IMR-90 (cell line): ENCODE data around the gene ALAS2. TPM values are rescaled to one million over a fixed set of nuclear protein-coding genes. Genes with fewer than 3 reads are reported as not detected.

Experiments used
- ATAC-seq: fragments of 200-7000 bp; cut with Tn5 transposase; 2 replicates; pipeline ENCODE4 v1.9.1; 2020; ENCODE audit warnings: low read depth, mild to moderate bottlenecking, moderate library complexity
- BruUV-seq: library from RNA; stranded (reverse); fragments of 400-500 nt; replicated peaks from 2 replicates; lab custom pipeline; 2021; lab: Mats Ljungman, UMichigan
- CTCF ChIA-PET: fragments of 300-600 bp; formaldehyde crosslinking; extraction: SDS; loops from one replicate; lab custom pipeline; 2021; ENCODE audit warnings: antibody characterized with exemption; lab: Yijun Ruan, JAX
- POLR2A ChIA-PET: fragments of 300-600 bp; sonication (Branson Sonifier 250); formaldehyde crosslinking; loops from one replicate; lab custom pipeline; 2022; ENCODE audit warnings: antibody characterized with exemption; ENCODE audit not compliant: unreplicated experiment; lab: Charles Lee
- DNase-seq: peaks from one replicate; pipeline ENCODE4 v3.0.0; 2013
- H2AFZ ChIP-seq: replicated peaks from 2 replicates; pipeline ENCODE3; 2013; ENCODE audit warnings: low read length, mild to moderate bottlenecking; ENCODE audit not compliant: poor library complexity
- H2AK5ac ChIP-seq: 2 replicates; pipeline ENCODE4 v1.6.1; 2013; ENCODE audit warnings: low read depth, low read length, inconsistent platforms
- H2AK9ac ChIP-seq: replicated peaks from 2 replicates; pipeline ENCODE3; 2013; ENCODE audit warnings: mild to moderate bottlenecking, low read depth, low read length, moderate library complexity; ENCODE audit not compliant: poor library complexity
- H2BK120ac ChIP-seq: 2 replicates; pipeline ENCODE4 v1.6.1; 2013; ENCODE audit warnings: low read depth, low read length, inconsistent platforms
- H2BK15ac ChIP-seq: 3 replicates; pipeline ENCODE4 v1.6.1; 2013; ENCODE audit warnings: low read depth, low read length, inconsistent platforms
- H2BK20ac ChIP-seq: 2 replicates; pipeline ENCODE4 v1.6.1; 2013; ENCODE audit warnings: low read depth, mild to moderate bottlenecking, inconsistent platforms, low read length, moderate library complexity
- H2BK5ac ChIP-seq: 2 replicates; pipeline ENCODE4 v1.6.1; 2013; ENCODE audit warnings: mild to moderate bottlenecking, low read depth, low read length, inconsistent platforms; ENCODE audit not compliant: poor library complexity, severe bottlenecking
- H3K14ac ChIP-seq: replicated peaks from 2 replicates; pipeline ENCODE4 v1.6.1; 2013; ENCODE audit warnings: low read depth, low read length, inconsistent platforms
- H3K18ac ChIP-seq: 2 replicates; pipeline ENCODE4 v1.6.1; 2013; ENCODE audit warnings: low read depth, low read length, control low read depth
- H3K23ac ChIP-seq: 2 replicates; pipeline ENCODE4 v1.6.1; 2013; ENCODE audit warnings: low read depth, low read length, inconsistent platforms
- H3K27ac ChIP-seq: 2 replicates; pipeline ENCODE4 v1.5.1; 2013; ENCODE audit warnings: mild to moderate bottlenecking, control low read depth, low read length; ENCODE audit not compliant: insufficient read depth
- H3K27me3 ChIP-seq: 2 replicates; pipeline ENCODE4 v1.6.1; 2013; ENCODE audit warnings: low read length; ENCODE audit not compliant: control insufficient read depth, insufficient read depth
- H3K36me3 ChIP-seq: 2 replicates; pipeline ENCODE4 v1.6.1; 2013; ENCODE audit warnings: low read length, mixed read lengths; ENCODE audit not compliant: control insufficient read depth, insufficient read depth
- H3K4ac ChIP-seq: 2 replicates; pipeline ENCODE4 v1.6.1; 2013; ENCODE audit warnings: low read depth, low read length, inconsistent platforms
- H3K4me1 ChIP-seq: 2 replicates; pipeline ENCODE4 v1.6.1; 2013; ENCODE audit warnings: low read length, mixed read lengths; ENCODE audit not compliant: control insufficient read depth, insufficient read depth
- H3K4me2 ChIP-seq: 2 replicates; pipeline ENCODE4 v1.6.1; 2013; ENCODE audit warnings: low read depth, mild to moderate bottlenecking, control low read depth, low read length, moderate library complexity
- H3K4me3 ChIP-seq: 2 replicates; pipeline ENCODE4 v1.5.1; 2013; ENCODE audit warnings: low read depth, mild to moderate bottlenecking, control low read depth, low read length, moderate library complexity; ENCODE audit not compliant: insufficient read depth
- H3K56ac ChIP-seq: 2 replicates; pipeline ENCODE4 v1.6.1; 2013; ENCODE audit warnings: low read length, inconsistent platforms; ENCODE audit not compliant: insufficient read depth; ENCODE audit errors: extremely low read depth
- H3K79me1 ChIP-seq, 2 experiments: 2 replicates each; pipeline ENCODE4 v1.6.1; 2013; ENCODE audit warnings: low read length in 2 of 2, inconsistent platforms in 1 of 2, low read depth in 1 of 2
- H3K9ac ChIP-seq: 2 replicates; pipeline ENCODE4 v1.6.1; 2013; ENCODE audit warnings: low read depth, low read length, control low read depth
- H3K9me1 ChIP-seq: 2 replicates; pipeline ENCODE4 v1.6.1; 2013; ENCODE audit warnings: low read length, inconsistent platforms; ENCODE audit not compliant: insufficient read depth
- H3K9me3 ChIP-seq: 2 replicates; pipeline ENCODE4 v1.6.1; 2013; ENCODE audit warnings: low read length; ENCODE audit not compliant: control insufficient read depth, insufficient read depth
- H4K20me1 ChIP-seq: 2 replicates; pipeline ENCODE4 v1.6.1; 2013; ENCODE audit warnings: low read length, inconsistent platforms; ENCODE audit not compliant: insufficient read depth
- H4K5ac ChIP-seq: 2 replicates; pipeline ENCODE4 v1.6.1; 2013; ENCODE audit warnings: mild to moderate bottlenecking, low read depth, low read length, control low read depth
- H4K8ac ChIP-seq, 2 experiments: 2 replicates each; pipeline ENCODE4 v1.6.1; 2013; ENCODE audit warnings: low read depth in 2 of 2, low read length in 2 of 2, control low read depth in 1 of 2, inconsistent platforms in 1 of 2
- H4K91ac ChIP-seq: 2 replicates; pipeline ENCODE4 v1.6.1; 2013; ENCODE audit warnings: low read depth, low read length, inconsistent platforms; ENCODE audit not compliant: insufficient read depth
- BHLHE40 ChIP-seq: fragments of 150-350 bp; IDR thresholded peaks from 2 replicates; pipeline ENCODE4 v1.6.1; 2016; ENCODE audit warnings: mild to moderate bottlenecking, low read depth, low read length
- CEBPB ChIP-seq: IDR thresholded peaks from 2 replicates; pipeline ENCODE4 v1.6.1; 2012; ENCODE audit warnings: low read depth, low read length, improper control_type of control experiment
- CHD1 ChIP-seq: IDR thresholded peaks from 2 replicates; pipeline ENCODE4 v1.6.1; 2012; ENCODE audit warnings: low read depth, low read length, improper control_type of control experiment
- ELK1 ChIP-seq: fragments of 150-350 bp; IDR thresholded peaks from 2 replicates; pipeline ENCODE4 v1.6.1; 2016; ENCODE audit warnings: low read depth, mild to moderate bottlenecking, low read length, moderate library complexity, borderline replicate concordance
- FOS ChIP-seq: fragments of 150-350 bp; IDR thresholded peaks from 2 replicates; pipeline ENCODE4 v1.6.1; 2016; ENCODE audit warnings: low read depth, low read length
- MAZ ChIP-seq: IDR thresholded peaks from 2 replicates; pipeline ENCODE4 v1.6.1; 2012; ENCODE audit warnings: low read depth, mild to moderate bottlenecking, low read length, improper control_type of control experiment, moderate library complexity, borderline replicate concordance
- MXI1 ChIP-seq: IDR thresholded peaks from 2 replicates; pipeline ENCODE4 v1.6.1; 2012; ENCODE audit warnings: low read depth, mild to moderate bottlenecking, low read length, moderate library complexity, borderline replicate concordance
- NFE2L2 ChIP-seq: fragments of 150-350 bp; IDR thresholded peaks from 2 replicates; pipeline ENCODE4 v1.6.1; 2016; ENCODE audit warnings: low read depth, mild to moderate bottlenecking, low read length
- POLR2A ChIP-seq: IDR thresholded peaks from 2 replicates; pipeline ENCODE4 v1.6.1; 2012; ENCODE audit warnings: mild to moderate bottlenecking, low read depth, low read length
- RAD21 ChIP-seq: IDR thresholded peaks from 2 replicates; pipeline ENCODE4 v1.6.1; 2012; ENCODE audit warnings: low read length, improper control_type of control experiment
- RFX5 ChIP-seq: IDR thresholded peaks from 2 replicates; pipeline ENCODE4 v1.8.0; 2012; ENCODE audit warnings: low read depth, mild to moderate bottlenecking, low read length, moderate library complexity
- SMC3 ChIP-seq: fragments of 150-350 bp; IDR thresholded peaks from 2 replicates; pipeline ENCODE4 v1.6.1; 2016; ENCODE audit warnings: low read depth, mild to moderate bottlenecking, antibody characterized with exemption, low read length, moderate library complexity
- USF2 ChIP-seq: fragments of 150-350 bp; IDR thresholded peaks from 2 replicates; pipeline ENCODE4 v1.6.1; 2017; ENCODE audit warnings: mild to moderate bottlenecking, antibody characterized with exemption, low read length, low read depth
- WGBS, 2 experiments: methylation state at CpG; one replicate each; pipeline versions ENCODE4 v1.1.5 to v1.1.7; 2013; ENCODE audit warnings: missing lambda C conversion rate in 2 of 2; ENCODE audit not compliant: insufficient read length in 1 of 2; ENCODE audit errors: extremely low coverage in 2 of 2; 5-methylcytosine and 5-hydroxymethylcytosine counted together
- dilution Hi-C: fragments of 300-500 bp; cut with HindIII; formaldehyde crosslinking; loops from one replicate; pipeline ENCODE4 v1.14.3; 2018; ENCODE audit warnings: low sequenced_read_pairs; ENCODE audit not compliant: unreplicated experiment
- in situ Hi-C: fragments of 300-500 bp; cut with MboI; formaldehyde crosslinking; loops from 3 replicates; pipeline ENCODE4 v1.14.3; 2019; ENCODE audit warnings: low sequenced_read_pairs, inconsistent platforms, mixed read lengths
- intact Hi-C: fragments of 100-400 bp; cut with micrococcal nuclease; formaldehyde crosslinking; loops from 2 replicates; pipeline ENCODE4 v1.10.0; 2022
- polyA plus RNA-seq, 3 experiments: library from polyadenylated mRNA; depleted of rRNA; stranded (reverse); fragments of >200 nt; gene quantifications; 2 replicates each; pipeline ENCODE4 v1.2.3, GENCODE V29; 2012; ENCODE audit warnings: low replicate concordance in 1 of 3
- total RNA-seq: library from RNA; depleted of rRNA; stranded (reverse); fragments of >200 nt; gene quantifications from 2 replicates; pipeline ENCODE4 v1.2.3, GENCODE V29; 2012

ALAS2 gene
- total and polyA plus RNA-seq, 2 of the 4 experiments (the other 2 are of a cell fraction): not detected

- dilution Hi-C loops: no loop called here
- H3K9me3 ChIP-seq: no peaks in the 10 kb centered on the region
- CTCF ChIA-PET: interaction anchor here (0.7 kb wide), 1 partner anchor 17 kb away, joined by 3 read pairs; no protein-coding TSS in a partner anchor
Observed at GRCh38 chrX:55041514-55041913, 10.7 kb upstream of the ALAS2 start.

More at GRCh38 chrX:55041514-55041913, 10.7 kb upstream of the ALAS2 start:
- Histone ChIP-seq H4K20me1 (no peaks in the 10 kb centered on the region), H2AFZ (no peak overlapping the region), H3K9me1 (no peaks in the 10 kb centered on the region), H4K5ac (no peak overlapping the region), H3K56ac (no peak overlapping the region), H3K79me1 (no peaks in the 10 kb centered on the region), H3K4me3 (no peak overlapping the region), H3K23ac (no peak overlapping the region), H2AK9ac (no peak overlapping the region), H2BK15ac (no peak overlapping the region), H3K14ac (no peak overlapping the region), H3K27me3 (no peaks in the 10 kb centered on the region), H4K91ac (no peak overlapping the region), H3K36me3 (no peaks in the 10 kb centered on the region), H3K27ac (no peak overlapping the region), H4K8ac (no peak overlapping the region), H2BK20ac (no peak overlapping the region), H2AK5ac (no peak overlapping the region), H2BK5ac (no peak overlapping the region), H3K4ac (no peak overlapping the region), H3K4me2 (no peak overlapping the region), H3K9ac (no peak overlapping the region), H2BK120ac (no peak overlapping the region), H3K4me1 (no peaks in the 10 kb centered on the region), H3K18ac (no peak overlapping the region)
- no peak for ATAC-seq
- no peak for DNase-seq
- no TSS peak for BruUV-seq
- in situ Hi-C loops: no loop called here
- POLR2A ChIA-PET: interaction anchor here (0.6 kb wide), 1 partner anchor 23 kb away, joined by 3 read pairs; no protein-coding TSS in a partner anchor
- WGBS, 2 experiments: no CpG with 5 or more reads among the region's 6 CpGs
- intact Hi-C loops: no loop called here
- no peak for TF ChIP-seq BHLHE40
- TF ChIP-seq SMC3: no peak
- TF ChIP-seq ELK1: no peak
- TF ChIP-seq CHD1: no peak
- no peak for TF ChIP-seq RAD21
- TF ChIP-seq NFE2L2: no peak
- no peak for TF ChIP-seq RFX5
- no peak for TF ChIP-seq FOS
- no peak for TF ChIP-seq MAZ
- TF ChIP-seq CEBPB: no peak
- no peak for TF ChIP-seq USF2
- TF ChIP-seq MXI1: no peak
- TF ChIP-seq POLR2A: no peak
